SIG-M5 (cell line): Measurements from ENCODE around the gene VPS11.

Source experiments
- DNase-seq: peaks from one replicate; lab custom pipeline; 2025; lab: John Stamatoyannopoulos, UW

The VPS11 gene

GRCh38 chr11:119121811-119122124, 54.1 kb downstream of the VPS11 start:
- no peak for DNase-seq

DNA sequence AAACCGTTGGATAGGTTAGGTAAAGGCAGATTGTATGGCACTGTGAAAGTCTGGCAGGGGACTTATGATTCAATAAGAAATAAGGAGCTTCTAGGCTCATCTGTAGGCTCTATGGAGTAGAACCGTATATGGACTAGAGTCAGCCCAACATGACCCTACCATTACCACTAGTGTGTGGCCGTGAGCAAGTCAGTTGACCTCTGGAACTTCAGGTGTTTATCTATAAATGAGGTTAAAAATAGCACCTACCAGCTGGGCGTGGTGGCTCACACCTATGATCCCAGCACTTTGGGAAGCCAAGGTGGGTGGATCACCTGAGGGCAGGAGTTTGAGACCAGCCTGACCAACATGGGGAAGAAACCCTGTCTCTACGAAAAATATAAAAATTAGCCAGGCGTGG, 58.2 kb downstream of the VPS11 start:
- no peak for DNase-seq

DNA sequence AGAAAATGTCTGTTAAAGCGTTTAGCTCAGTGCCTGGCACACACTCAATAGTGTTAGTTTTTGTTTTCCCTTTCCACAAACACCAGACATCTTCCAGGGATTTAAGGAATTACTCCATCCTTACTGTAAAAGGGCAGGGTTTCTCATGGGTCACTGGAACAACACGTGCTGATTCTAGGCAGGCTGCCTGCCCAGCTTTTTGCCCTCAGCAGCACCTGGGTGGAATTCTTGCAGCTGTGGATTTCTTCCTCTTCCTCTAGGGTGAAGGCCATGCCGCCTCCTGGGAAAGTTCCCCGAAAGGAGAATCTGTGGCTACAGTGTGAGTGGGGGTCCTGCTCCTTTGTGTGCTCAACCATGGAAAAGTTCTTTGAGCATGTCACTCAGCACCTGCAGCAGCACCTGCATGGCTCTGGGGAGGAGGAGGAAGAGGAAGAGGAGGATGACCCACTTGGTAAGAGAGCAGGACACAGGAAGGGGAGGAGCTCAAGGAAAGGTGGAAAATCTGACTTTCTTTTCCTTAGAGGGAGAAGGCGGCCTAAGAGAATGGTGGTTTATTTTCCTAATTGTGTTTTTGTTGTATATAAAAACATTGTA, 59.2 kb downstream of the VPS11 start:
- no peak for DNase-seq

GRCh38 chr11:119130662-119131061, 63.0 kb downstream of the VPS11 start:
- no peak for DNase-seq
